Gastrocnemius medialis (tissue), 4 donors: ENCODE data around the gene LMAN2. TPM values are rescaled to one million over a fixed set of nuclear protein-coding genes. Genes with fewer than 3 reads are reported as not detected.

ENCODE experiments used
- ATAC-seq, 2 donors: fragments of 150-250 bp; one replicate each; pipeline ENCODE4 v1.9.1; 2016
- DNase-seq, 2 donors: peaks; one replicate each; pipeline ENCODE4 v3.0.0-alpha.2; 2019
- H3K27ac ChIP-seq, 4 donors: fragments of 200-600 bp; sonication (generic); 1 replicate in 1 of 4; 2 replicates in 3 of 4; pipeline ENCODE4 v1.5.1; 2016 to 2018; ENCODE audit warnings: mild to moderate bottlenecking in 2 of 4, moderate library complexity in 1 of 4
- H3K27me3 ChIP-seq, 3 donors: fragments of 200-600 bp; sonication (generic) in 2 of 3; 1 replicate in 1 of 3; 2 replicates in 2 of 3; pipeline versions ENCODE4 v1.5.1 to v1.6.0; 2016 to 2019; ENCODE audit warnings: mild to moderate bottlenecking in 1 of 3, moderate library complexity in 1 of 3
- H3K36me3 ChIP-seq, 2 donors: fragments of 200-600 bp; sonication (generic) in 1 of 2; one replicate each; pipeline ENCODE4 v1.5.1; 2017 to 2018
- H3K4me1 ChIP-seq, 2 donors: fragments of 200-600 bp; sonication (generic) in 1 of 2; one replicate each; pipeline ENCODE4 v1.5.1; 2016 to 2017; ENCODE audit warnings: mild to moderate bottlenecking in 2 of 2
- H3K4me3 ChIP-seq, 4 donors: fragments of 200-600 bp; sonication (generic) in 3 of 4; 1 replicate in 1 of 4; 2 replicates in 3 of 4; pipeline ENCODE4 v1.5.1; 2016 to 2019; ENCODE audit warnings: mild to moderate bottlenecking in 2 of 4
- H3K9me3 ChIP-seq, 3 donors: fragments of 200-600 bp; sonication (generic) in 2 of 3; 1 replicate in 1 of 3; 2 replicates in 2 of 3; pipeline ENCODE4 v1.5.1; 2016 to 2019
- POLR2A ChIP-seq, 2 donors: fragments of 450-650 bp; IDR thresholded peaks; one replicate each; pipeline ENCODE4 v1.6.1; 2017; ENCODE audit warnings: antibody characterized with exemption in 2 of 2, mild to moderate bottlenecking in 2 of 2, moderate library complexity in 2 of 2
- in situ Hi-C, 4 donors: fragments of 200-750 bp; cut with MboI; loops; one replicate each; pipeline versions ENCODE4 v1.15.0 to v1.8.0; 2017; ENCODE audit warnings: low sequenced_read_pairs in 4 of 4
- intact Hi-C: fragments of 100-400 bp; cut with DNase I; formaldehyde crosslinking; loops from one replicate; pipeline ENCODE4 v1.15.1; 2023; ENCODE audit warnings: low total_unique reads
- total RNA-seq, 4 donors: library from RNA; depleted of rRNA; stranded (reverse); fragments of >200 nt; gene quantifications; one replicate each; pipeline versions ENCODE4 v1.1.0 to v1.2.3, GENCODE V29; 2016
- TF ChIP-seq, protein P1 (sequence below), 5 experiments: fragments of 450-650 bp in 3 of 5; fragments of 200-600 bp in 2 of 5; sonication (generic) in 2 of 5; IDR thresholded peaks in 4 of 5; conservative IDR thresholded peaks in 1 of 5; 1 replicate in 4 of 5; 2 replicates in 1 of 5; pipeline ENCODE4 v1.5.1; 2016 to 2019; ENCODE audit warnings: antibody characterized with exemption in 5 of 5, mild to moderate bottlenecking in 3 of 5, moderate library complexity in 3 of 5

LMAN2 gene
- total RNA-seq, 4 donors from 2014 or later = 70.2 to 109 (median 86.6) TPM

DNA sequence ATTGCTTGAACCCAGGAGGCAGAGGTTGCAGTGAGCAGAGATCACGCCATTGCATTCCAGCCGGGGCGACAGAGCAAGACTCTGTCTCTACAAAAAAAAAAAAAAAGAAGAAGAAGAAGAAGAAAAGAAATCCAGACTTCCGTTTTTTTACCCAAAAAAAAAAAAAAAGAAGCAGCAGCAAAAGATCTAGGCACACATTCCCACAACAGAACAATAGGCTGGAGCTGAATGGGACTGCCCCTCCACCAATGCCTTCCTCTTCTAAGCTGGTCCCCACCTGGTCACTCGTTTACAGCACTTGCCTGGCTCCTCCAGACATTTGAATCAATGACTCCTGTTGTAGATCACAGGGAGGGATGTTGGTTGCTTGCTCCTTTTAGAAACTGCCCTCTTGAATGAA lies 1.6 kb upstream of the LMAN2 start:
- H3K4me3 ChIP-seq = no peak overlapping the region
- H3K9me3 ChIP-seq = no peaks in the 10 kb centered on the region
- intact Hi-C loops = no loop called here
- no peak overlapping the region for H3K27ac ChIP-seq
- H3K4me1 ChIP-seq = peaks cover 25 to 27% of the 10 kb centered on the region in 2 donors
- peaks cover 0 to 8% of the 10 kb centered on the region in 2 donors for H3K36me3 ChIP-seq
- in situ Hi-C loops = no loop called here
- no peak for DNase-seq
- H3K27me3 ChIP-seq = no peaks in the 10 kb centered on the region
- TF ChIP-seq POLR2A (IDR thresholded peaks at IDR 0.05) = no peak
- TF ChIP-seq, protein P1, sequence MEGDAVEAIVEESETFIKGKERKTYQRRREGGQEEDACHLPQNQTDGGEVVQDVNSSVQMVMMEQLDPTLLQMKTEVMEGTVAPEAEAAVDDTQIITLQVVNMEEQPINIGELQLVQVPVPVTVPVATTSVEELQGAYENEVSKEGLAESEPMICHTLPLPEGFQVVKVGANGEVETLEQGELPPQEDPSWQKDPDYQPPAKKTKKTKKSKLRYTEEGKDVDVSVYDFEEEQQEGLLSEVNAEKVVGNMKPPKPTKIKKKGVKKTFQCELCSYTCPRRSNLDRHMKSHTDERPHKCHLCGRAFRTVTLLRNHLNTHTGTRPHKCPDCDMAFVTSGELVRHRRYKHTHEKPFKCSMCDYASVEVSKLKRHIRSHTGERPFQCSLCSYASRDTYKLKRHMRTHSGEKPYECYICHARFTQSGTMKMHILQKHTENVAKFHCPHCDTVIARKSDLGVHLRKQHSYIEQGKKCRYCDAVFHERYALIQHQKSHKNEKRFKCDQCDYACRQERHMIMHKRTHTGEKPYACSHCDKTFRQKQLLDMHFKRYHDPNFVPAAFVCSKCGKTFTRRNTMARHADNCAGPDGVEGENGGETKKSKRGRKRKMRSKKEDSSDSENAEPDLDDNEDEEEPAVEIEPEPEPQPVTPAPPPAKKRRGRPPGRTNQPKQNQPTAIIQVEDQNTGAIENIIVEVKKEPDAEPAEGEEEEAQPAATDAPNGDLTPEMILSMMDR (IDR thresholded peaks at IDR 0.05 in 4 of 5, conservative IDR thresholded peaks at IDR 0.05 in 1 of 5) = no peak
- no peak for ATAC-seq

DNA sequence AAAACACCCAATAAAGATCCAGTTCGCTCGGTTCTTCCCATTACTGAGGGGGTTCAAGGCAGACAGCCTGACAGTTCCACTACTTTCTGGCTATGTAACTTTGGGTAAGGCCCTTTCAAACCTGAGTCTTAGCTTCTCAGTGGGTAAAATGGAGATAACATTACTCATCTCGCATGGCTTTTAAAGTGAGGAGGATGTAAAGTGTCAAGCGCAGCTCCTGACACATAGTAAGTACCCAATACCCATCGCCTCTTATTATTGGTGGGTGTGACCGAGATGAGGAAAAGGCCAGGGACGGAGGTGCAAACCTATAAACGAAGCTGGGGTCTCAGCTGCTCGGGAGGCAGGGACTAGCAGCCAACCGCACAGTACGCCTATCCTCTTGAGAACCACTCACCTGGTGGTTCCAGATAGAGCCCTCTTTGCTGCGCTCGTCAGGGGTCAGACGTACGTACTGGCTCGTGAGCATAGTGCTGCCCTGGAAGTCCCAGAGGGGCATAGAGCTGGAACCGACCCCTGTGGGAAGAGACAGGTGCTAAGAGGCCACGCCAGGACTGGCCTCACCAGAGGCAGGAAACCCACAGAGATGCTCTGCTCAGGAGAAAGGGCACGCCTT lies 584 bp downstream of the LMAN2 start:
- H3K4me3 ChIP-seq = peak overlapping the region; percentile 74 to 90 (median 77)
- intact Hi-C loops = loop anchor here (2.0 kb wide), 1 partner anchor 48 kb away; the partner anchor contains the start of genes PRELID1 and RAB24

DNA sequence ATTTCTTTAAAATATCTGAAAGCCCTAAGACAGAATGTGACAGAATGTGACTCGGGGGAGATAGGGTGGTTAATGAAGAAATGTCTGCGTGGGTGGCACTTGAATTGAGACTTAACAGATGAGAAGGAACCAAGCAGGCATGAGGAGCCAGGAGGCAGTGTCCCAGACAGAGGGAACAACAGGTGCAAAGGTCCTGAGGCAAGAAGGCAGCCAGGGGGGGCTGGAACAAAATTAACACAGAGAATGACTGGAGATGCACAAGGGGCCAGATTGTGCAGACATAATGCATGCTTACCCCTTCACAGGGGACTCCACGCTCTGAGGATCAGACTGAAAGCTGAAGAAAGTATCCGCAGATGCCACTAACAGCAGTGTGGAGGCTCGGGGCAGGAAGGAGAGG lies 1.7 kb downstream of the LMAN2 start:
- Histone ChIP-seq H3K27ac (no peak overlapping the region), H3K9me3 (no peaks in the 10 kb centered on the region), H3K27me3 (no peaks in the 10 kb centered on the region), H3K36me3 (peaks cover 0 to 8% of the 10 kb centered on the region in 2 donors), H3K4me1 (peaks cover 27 to 34% of the 10 kb centered on the region in 2 donors), H3K4me3 (peak overlapping the region in 1 of 4 donors; percentile 90)
- DNase-seq = no peak
- intact Hi-C loops = loop anchor here (2.0 kb wide), 1 partner anchor 47 kb away; the partner anchor contains the start of genes PRELID1 and RAB24
- in situ Hi-C loops = no loop called here
- TF ChIP-seq POLR2A (IDR thresholded peaks at IDR 0.05) = no peak
- TF ChIP-seq, protein P1 (IDR thresholded peaks at IDR 0.05 in 4 of 5, conservative IDR thresholded peaks at IDR 0.05 in 1 of 5) = no peak
- no peak for ATAC-seq

More for the DNA sequence above, 584 bp downstream of the LMAN2 start:
- ATAC-seq (no peak), DNase-seq (no peak)
- peak overlapping the region; percentile 80 to 96 (median 90) for H3K27ac ChIP-seq
- TF ChIP-seq, protein P1 (IDR thresholded peaks at IDR 0.05 in 4 of 5, conservative IDR thresholded peaks at IDR 0.05 in 1 of 5) = no peak
- H3K36me3 ChIP-seq = peaks cover 0 to 8% of the 10 kb centered on the region in 2 donors
- no peaks in the 10 kb centered on the region for H3K27me3 ChIP-seq
- H3K4me1 ChIP-seq = peaks cover 27 to 34% of the 10 kb centered on the region in 2 donors
- in situ Hi-C loops = no loop called here
- H3K9me3 ChIP-seq = no peaks in the 10 kb centered on the region

DNA sequence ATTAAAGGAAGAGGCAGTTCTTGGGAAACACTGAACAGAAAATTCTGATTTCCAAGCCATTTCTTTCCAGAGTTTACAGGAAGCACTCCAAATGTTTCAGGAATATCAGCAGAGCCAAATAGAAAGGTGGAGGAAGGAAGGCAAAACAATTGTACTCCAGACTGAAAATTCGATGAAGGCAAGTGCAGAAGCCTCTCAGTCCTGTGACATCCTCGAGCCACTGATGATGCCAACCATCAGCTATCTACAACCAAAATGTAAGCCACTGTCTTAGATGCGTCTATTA lies 2.2 kb downstream of the LMAN2 start:
- in situ Hi-C loops = no loop called here
- H3K27me3 ChIP-seq = no peaks in the 10 kb centered on the region
- DNase-seq (no peak), ATAC-seq (no peak)
- intact Hi-C loops = no loop called here
- TF ChIP-seq, protein P1 (IDR thresholded peaks at IDR 0.05 in 4 of 5, conservative IDR thresholded peaks at IDR 0.05 in 1 of 5) = no peak
- no peak for TF ChIP-seq POLR2A (IDR thresholded peaks at IDR 0.05)
- peaks cover 27 to 34% of the 10 kb centered on the region in 2 donors for H3K4me1 ChIP-seq
- H3K4me3 ChIP-seq = no peak overlapping the region
- peaks cover 0 to 8% of the 10 kb centered on the region in 2 donors for H3K36me3 ChIP-seq
- no peak overlapping the region for H3K27ac ChIP-seq
- no peaks in the 10 kb centered on the region for H3K9me3 ChIP-seq

DNA sequence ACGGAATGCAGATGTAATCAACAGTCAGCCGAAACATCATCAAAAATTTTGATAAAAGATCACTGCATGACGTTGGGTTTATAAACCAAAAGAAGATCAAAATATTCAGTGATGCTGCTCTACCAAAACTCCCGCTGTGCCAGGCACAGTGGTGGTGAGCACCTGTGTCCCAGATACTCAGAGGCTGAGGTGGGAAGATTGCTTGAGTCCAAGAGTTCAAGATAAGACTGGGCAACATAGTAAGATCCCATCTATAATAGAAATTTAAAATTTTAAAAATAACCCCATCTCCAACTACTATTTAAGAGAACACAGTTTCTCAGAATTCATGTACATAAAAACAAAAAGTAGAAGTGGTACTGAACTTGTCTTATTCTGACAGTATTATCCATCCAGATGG lies 3.8 kb downstream of the LMAN2 start:
- no peak overlapping the region for H3K27ac ChIP-seq
- no peak overlapping the region for H3K4me3 ChIP-seq
- H3K9me3 ChIP-seq = no peaks in the 10 kb centered on the region
- no peak for ATAC-seq
- peaks cover 0 to 8% of the 10 kb centered on the region in 2 donors for H3K36me3 ChIP-seq
- intact Hi-C loops (no loop called here), in situ Hi-C loops (no loop called here)
- peaks cover 27 to 34% of the 10 kb centered on the region in 2 donors for H3K4me1 ChIP-seq
- no peak for DNase-seq
- TF ChIP-seq POLR2A (IDR thresholded peaks at IDR 0.05) = no peak
- TF ChIP-seq, protein P1 (IDR thresholded peaks at IDR 0.05 in 4 of 5, conservative IDR thresholded peaks at IDR 0.05 in 1 of 5) = no peak
- H3K27me3 ChIP-seq = no peaks in the 10 kb centered on the region
